GM21576 (cell line): ENCODE results near the gene TMTC2.

Experiments
- ATAC-seq: cut with Tn5 transposase; IDR thresholded peaks from one replicate; pipeline ENCODE4 v1.9.1; 2021; ENCODE audit warnings: mild to moderate bottlenecking, moderate library complexity; ENCODE audit not compliant: unreplicated experiment

Gene TMTC2

DNA sequence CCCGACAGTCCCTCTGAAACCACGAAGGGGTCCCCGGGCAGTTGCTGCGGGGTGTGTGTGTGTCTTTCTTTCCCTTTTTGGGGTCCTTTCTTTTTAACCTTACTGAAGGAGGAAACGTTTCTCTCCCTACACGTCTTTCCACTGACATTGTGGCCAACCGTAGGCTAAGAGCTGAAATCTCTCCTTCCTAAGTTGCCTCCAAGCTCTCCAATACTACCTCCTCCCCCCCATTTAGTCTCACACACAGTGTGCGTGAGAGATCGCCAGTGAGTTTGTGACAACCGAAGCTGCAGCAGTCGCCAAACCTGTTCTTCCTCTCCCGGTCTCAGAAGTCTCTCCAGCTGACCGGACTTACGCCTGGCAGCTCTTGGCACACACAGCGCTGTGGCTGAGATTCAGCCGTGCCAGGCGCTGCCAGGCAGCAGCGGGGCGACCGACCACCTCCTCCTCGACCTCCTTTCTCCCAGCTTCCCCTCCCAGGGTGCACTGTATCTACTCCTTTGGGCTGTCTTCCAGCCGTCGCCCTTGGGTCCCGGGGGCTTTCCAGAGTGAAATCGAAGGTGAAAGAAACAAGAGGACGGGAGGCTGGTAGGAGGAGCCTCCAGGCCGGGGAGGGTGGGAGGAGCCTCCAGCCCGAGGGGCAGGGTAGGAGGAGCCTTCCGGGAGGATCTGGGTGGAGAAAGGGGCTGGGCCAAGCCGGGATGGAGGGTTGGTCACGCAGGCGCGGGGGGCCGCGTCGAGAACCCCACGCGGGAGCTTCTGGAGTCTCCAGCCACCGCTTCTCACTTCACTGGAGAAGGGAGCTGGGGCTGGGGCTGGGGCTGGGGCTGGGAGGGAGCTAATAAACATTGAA, at the start of gene TMTC2:
Gene TMTC2, plus strand, starts transcription at position 739 of the 853 bp plus-strand sequence.
- peak; percentile 88 for ATAC-seq

DNA sequence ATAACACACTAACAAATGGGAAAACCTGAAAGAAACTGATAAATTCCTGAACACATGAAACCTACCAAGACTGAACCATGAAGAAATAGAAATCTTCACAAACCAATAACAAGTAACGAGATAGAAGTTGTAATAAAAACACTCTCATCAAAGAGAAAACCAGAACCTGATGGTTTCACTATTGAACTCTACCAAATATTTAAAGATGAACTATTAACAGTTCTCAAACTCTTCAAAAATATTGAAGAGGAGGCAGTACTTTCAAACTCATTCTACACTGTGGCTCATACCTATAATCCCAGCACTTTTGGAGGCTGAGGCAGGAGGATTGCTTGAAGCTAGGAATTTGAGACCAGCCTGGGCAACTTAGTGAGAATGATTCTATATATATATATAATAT, 48.4 kb upstream of the TMTC2 start:
- no peak for ATAC-seq

DNA sequence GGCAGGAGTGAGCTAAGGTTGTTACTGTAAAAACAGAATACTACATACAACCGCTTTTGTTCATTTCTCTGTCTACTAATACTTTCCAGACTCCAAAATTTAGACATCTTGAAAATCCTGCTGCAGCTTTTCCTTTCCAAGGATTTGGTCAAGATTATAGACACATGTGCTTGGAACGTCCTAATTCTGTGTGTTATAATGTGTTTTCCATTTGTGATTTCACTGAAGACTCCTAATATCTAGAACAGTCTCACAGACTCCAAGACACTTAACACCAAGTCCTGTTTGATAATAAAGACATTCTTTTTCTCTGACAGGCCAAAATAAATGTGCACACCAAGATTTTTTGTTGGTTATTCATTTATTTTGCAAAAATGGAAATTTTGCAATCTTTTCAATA, 41.8 kb upstream of the TMTC2 start:
- ATAC-seq, result no peak

DNA sequence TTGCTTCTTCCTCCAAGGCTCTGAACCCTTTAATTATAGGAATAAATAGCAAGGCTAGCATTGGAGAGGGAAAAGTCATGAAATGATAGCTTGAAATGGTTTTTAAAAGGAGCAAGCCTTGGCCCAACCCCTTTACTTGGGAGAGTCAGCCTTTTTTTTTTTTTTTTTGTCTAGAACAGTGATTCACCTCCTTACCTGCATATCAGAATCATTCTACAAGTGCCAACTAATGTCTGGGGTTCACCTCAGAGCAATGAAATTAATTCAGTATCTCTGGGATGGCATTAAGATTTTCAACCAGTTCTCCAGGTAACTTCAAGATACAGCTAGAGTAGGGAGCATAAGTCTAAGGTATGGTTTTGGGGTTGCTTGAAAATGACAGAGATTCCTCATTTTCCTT, 41.3 kb upstream of the TMTC2 start:
- no peak for ATAC-seq

DNA sequence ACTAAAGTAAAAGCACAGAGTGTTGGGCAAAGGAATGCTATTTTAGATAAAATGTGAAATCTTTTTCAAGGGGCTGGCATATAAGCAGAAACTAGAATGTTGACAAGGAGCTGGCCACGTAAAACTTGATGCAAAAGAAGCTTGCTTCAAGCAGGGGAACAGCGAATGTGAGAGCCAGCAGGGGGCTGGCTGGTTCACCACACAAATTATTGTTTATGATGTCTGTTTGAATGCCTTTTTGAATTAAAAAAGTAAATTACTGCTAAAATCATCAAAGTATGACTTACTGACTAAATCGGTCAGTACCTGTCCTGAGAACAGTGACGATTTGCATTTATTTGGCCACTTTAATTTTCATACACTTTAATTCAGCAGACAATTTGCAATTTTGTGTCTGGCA, 38.9 kb upstream of the TMTC2 start:
- ATAC-seq, result no peak

DNA sequence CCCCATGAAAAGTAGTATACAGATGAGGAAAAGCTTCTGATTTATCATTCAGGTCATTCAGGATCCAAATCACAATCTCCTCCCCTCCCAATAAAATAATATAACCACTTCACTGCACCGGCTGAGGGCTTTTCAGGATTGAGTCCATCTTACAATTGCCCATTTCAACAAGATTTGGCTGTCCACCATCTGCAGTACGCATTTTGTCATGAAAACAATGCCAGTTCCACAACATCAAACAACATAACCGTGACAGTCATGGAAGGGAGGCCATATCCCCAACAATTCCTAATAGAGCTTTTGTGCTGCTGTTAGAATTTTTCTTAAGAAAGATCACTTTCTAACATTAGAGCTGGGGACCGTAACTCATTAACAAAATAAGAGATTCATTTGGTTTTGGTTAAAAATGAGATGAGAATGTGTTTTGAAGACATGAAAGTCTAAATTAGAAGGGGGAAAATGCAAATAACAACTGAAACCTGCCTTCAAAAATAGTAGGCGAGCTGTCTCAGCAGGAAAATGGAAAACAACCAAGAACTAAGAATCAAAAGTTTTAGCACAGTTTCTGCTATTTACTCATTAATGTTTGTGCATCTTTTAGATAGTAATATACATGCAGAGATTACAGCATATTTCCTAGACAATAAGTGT, 38.3 kb upstream of the TMTC2 start:
- no peak for ATAC-seq

DNA sequence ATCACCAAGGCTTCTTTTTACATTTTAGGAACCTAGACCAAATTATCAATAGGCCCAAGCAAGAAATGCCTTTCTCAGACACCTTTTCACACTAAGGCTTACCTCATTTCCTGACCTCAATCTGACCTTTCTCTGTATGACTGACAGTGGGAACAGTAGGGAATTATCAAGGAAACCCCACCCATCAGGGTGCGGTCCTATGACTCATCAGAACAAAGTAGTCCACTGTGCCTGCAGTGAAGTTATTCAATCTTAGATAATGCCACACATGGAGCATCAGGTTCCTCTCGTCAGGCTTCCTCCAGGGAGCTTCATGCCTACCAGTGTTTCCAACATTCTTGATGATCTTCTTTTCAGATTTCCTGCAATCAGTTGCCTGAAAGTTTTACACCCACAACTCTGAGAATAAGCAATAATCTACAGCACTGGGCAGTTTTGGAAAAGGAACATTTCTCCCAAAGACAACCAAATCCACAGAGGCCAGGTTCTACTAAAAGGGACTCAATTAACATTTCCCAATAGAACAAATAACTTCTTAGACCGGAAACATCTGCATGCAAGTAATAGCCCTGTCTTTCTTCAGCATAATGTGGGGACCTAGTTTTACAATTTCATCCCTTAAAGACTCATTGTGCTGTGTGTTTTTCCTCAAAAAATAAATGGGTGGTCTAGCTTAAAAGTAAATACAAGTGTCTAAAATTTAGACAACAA, 35.9 kb upstream of the TMTC2 start:
- ATAC-seq, result peak; percentile 74

DNA sequence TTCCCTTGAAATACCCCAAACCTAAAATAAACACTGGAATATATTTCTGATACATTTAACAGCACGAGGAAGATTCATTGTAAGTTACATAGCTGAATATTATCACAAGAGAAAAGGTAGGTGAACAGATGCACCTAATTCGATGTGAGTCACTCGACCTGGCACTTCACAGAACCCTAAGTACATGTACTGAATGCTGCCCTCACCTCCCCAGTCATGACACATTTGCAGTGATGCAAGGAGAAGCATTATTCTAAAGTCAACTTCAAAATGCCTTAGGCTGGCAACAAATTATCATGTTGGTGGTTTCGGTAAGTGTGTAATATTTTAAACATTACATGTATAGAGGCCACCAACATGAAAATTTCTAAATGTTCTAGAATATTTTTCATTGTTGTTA, 35.2 kb upstream of the TMTC2 start:
- no peak for ATAC-seq

DNA sequence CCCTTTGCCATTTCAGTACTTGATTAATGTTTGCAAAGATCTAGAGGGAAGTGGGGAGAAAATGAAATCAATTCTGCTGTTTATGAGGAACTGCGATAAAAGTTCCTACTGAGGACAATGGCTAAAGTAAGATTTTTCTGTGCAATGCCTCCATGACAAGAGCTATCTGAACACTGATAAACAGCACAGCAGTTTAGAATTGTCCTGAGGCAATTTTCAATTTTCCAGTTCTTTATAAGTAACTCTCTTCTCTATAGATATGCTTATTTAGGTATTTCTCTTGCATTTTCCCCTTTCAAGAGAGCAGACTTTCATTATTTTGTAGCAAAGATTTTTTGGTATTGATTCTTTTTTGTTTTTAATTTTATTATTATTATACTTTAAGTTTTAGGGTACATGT, 34.6 kb upstream of the TMTC2 start:
- ATAC-seq, result no peak

DNA sequence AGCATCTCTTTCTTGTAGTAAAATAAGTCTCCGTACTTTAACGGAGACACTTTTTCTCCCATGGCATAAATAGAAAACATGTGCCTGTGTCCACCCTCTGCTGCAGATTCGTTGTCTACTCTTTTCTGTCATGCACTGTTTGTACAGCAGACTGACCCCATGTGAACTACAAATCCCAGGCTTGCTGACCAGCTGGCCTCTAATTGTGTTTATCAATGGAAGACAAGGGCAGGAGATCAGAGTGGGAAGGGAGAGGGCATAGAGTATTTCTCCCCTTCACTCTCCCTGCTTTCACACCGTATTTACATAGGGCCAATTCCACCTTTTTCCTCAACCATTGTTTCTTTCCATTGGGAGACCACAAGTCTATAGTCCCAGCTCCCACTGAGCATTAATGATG, 31.0 kb upstream of the TMTC2 start:
- ATAC-seq, result no peak

DNA sequence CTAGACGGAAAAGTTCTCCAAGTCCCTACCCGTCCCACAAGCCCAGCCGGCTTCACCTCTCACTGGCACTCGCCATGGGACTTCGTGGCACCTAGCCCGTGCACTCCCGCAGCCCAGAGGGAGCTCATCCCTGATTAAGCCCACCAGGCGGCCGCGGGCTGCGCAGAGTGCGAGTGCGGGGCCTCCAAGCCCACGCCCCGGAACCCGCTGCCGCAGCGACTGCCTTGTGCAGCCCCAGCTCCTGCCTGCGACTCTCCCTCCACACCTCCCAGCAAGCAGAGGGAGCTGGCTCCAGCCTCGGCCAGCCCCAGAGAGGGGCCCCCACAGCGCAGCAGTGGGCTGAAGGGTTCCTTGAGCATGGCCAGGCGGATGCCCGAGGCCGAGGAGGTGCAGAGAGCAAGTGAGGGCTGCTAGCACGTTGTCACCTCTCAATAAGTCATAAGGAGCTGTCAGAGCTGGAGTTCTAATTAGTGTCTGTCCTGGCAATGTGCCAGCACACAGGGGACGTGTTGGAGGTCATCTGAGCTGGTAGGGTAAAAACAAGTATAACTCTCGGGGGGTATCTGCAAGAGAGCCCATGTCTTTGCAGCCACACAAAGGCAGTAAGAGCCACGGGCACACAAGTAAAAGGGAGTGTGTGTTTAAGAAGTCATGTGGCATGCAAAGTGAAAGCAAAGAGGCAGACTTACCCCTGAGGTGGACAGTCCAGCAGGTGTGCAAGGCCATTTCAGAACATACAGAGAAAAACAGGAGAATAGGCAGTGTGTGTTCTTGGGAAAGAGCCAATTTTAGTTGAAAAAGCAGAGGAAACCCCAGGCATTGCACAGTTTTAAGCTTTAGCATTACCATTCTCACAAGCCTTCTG, 27.1 kb upstream of the TMTC2 start:
- ATAC-seq, result no peak

DNA sequence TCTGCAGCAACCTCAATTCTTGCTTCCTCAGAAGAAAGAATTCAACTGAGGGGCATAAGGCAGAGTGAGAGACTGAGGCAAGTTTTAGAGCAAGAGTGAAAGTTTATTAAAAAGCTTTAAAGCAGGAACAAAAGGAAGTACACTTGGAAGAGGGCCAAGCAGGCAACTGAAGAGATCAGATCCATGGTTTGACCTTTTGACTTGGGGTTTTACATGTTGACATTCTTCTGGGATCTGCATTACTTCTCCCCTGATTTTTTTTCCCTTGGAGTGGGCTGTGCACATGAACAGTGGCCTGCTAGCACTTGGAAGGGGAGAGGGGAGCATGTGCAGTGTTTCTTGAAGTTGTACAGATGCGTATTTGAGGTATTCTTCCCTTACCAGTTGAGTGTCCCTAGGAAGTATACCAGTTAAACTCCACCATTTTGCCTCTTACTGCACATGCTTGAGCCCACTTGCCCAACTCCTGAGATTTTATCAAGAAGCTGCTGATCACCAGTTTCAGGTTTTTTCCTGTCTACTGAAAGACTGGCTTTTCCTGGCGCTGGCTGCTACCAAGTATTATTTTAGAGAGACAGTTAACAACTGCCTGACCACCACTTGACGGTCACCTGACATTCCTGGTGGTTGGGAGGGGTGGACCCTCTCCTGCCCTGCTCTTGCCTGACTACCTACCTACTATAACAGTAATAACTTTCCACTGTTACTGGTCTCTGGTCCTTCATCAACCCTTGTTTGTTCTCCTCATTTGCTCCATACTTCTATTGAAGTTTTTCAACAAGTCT, 26.0 kb upstream of the TMTC2 start:
- no peak for ATAC-seq

DNA sequence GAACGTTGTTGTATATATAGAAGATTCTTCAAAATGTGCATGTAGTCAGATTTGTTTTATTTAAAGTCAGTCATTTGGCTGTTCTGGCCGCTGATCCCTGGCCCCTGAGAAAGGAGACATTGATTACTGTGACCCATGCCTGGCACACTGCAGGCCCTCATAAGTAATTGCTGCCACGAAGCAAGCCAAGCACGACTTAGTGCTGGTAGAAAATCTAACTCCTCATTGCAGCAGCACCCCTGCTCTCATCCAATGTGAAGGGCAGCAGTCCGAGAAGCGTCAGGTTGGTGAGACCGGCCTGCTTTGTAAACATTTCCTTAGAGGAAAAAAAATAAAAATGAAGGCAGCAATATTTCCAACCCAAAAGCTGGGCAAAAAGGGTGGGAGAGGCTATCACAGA, 22.8 kb upstream of the TMTC2 start:
- no peak for ATAC-seq

DNA sequence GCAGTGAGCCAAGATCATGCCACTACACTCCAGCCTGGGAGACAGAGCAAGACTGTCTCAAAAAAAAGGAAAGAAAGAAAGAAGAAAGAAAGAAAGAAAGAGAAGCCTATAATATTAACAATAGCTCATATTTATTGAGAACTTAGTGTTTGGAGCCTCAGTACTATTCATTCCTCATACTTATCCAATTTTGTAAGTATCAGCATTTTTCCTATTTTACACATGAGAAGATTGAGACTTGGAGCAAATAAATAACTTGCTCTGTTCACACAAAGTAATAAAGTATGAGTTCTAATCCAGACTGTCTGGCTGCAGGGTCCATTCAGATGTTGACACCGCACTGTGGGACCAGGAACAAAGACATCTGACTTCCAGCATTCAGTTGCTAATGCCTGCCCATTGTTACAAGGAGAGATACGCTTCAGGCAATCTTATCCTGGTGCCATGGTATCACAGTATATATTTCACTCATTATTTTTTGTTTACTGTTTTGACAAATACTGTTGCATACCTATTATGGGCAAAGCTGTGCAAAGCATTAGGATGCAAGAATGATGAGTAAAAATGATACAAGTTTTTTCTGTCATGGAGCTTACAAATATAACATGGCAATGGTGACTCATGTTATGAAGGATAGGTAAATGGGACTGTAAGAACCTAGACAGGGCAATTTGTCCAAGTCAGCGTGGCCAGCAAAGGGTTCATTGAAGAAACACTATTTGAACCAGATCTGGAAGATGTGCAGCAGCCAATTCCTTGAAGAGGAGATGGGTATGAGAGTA, 21.4 kb upstream of the TMTC2 start:
- no peak for ATAC-seq

DNA sequence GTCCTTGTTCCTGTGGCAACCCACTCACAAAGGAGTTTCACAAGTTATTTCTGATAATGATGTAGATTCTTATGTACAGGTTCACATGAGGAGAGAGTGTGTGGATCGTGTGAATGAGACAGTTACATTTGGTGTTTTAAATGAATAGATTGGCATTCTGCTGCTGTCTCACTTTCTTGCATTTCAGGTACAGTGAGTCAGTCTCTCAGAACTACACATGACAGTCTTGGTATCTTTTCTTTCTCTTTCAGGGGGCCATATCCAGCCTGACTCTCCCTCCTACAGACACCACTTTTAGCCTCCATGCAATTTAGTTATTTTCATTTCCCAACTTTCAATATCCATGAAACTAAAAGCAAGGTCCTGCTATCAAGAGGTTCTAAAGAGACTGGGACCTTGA, 19.9 kb upstream of the TMTC2 start:
- ATAC-seq, result no peak

DNA sequence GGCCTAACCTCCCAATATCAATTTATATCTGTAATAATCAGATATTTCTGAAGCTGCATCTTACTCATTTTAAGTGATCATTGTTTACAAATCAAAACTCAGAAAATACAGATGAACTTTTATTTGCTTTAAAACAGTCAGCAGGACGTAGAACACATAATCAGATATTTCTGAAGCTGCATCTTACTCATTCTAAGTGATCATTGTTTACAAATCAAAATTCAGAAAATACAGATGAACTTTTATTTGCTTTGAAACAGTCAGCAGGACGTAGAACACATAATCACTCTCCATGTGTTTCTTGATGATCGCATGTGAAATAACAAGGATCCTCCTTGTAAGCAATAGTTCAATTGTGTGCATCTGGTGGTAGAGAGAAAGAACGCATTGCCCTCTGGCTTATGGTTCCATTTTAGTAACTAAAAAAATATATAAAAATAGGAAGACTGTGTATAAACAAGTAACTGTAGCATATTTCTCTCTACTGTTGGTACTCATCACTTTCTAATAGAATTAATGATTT, 15.0 kb upstream of the TMTC2 start:
- ATAC-seq, result no peak

DNA sequence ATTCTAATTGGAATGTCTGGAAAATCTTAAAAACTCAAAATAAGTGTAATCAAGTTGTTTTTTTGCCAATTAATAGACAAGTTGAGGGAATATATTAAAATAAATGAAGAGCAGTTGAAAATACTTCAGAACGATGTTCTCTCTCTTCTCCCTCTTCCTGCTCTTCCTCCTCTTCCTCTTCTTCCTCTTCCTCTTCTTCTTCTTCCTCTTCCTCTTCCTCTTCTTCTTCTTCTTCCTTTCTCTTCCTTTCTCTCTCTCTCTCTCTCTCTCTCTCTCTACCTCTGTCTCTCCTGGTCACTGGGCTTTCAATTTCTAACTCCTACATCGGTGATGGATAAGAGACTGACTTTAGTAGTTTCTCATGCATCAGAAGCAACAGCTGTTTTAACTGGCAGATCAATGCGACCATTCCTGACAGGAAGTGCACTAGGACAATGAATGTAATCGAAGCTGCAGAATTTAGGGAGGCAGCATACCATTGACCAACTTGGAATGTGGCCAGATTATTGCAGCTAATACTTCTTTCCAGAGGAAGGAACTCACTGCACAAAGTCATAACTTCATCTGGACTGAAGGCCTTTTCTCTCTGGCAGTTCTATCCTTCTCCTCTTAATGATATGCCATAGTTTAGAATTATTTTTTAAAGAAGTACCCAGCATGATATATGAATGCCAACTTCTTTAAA, 13.8 kb upstream of the TMTC2 start:
- no peak for ATAC-seq

DNA sequence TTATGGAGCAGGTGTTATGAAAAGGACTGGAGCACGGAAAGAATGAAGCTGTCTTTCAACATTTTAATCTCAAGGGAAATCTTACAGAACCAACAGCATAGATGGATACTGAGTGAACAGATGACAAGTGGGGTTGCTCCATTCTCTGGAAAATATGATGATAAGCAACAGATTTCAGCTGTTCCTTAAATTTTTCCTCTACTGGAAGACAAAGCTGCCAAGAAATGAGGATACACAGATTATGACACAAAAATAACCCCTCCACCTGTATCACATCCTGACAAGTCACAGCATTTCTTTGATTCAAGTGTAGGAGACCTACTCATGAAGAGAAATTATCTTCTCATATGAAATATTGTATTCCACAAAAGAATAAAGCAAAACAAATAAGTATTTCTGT, 13.0 kb upstream of the TMTC2 start:
- no peak for ATAC-seq

DNA sequence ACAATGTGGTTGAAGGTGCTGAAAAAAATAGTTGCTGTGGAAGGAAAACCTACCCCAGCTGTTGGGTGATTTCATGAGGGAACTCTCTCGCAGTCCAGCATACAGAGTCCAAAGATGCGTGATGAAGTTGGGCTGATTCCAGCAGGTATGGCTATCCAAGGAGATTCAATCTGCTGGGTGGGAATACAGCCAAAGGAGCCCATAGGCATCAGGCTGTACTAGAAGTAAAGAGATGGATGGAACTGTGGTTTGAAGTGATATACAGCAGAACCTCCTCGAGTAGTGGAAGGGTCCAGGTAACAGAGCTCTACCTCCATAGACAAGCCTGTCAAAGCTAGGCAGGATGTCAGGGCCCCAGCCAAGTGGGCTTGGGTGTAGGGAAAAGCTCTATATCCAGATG, 11.5 kb upstream of the TMTC2 start:
- no peak for ATAC-seq
